ENCODE results near the gene SLC16A10.
"Not testable (repeated sequence)": the region's sequence is repeated elsewhere in the genome, so short reads cannot be mapped to it uniquely, and the experiment has no call there.

The SLC16A10 gene

DNA sequence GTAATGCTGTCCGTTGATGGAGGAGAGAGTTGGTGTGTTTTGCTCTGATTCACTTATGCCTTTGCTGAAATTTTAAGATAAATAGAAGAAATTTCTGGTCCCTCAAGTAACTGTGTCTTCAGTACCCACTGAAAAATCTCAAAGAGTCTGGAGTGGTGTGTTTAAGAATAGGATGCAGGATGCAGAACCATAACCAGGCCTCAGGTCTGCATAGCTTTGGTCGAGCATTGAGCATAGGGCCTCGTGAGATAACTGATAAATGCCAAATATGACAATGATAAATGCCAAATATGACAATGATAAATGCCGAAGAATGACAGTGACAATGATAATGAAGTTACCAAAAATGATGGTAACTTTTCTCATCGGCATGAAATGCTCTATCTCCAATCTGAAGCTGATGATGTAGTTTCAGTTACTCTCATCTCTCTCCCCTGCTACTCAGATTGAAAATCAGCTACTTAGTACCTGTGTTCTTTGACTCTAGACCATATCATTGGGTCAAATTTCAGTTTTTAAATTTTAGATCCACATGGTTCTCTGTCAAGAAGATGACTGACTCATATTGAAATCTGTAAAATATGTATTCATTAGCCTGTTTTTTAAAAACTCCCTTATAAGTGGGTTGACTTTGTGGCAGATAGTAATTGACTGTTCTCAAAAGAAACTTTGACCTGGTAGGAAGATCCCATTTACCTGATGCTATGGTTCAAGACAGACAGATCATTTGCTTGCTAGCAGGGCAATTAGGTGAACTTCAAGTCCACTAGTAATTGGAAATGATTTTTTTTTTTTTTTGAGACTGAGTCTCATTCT, 96.6 kb downstream of the SLC16A10 start:
- TF ChIP-seq, protein P1, sequence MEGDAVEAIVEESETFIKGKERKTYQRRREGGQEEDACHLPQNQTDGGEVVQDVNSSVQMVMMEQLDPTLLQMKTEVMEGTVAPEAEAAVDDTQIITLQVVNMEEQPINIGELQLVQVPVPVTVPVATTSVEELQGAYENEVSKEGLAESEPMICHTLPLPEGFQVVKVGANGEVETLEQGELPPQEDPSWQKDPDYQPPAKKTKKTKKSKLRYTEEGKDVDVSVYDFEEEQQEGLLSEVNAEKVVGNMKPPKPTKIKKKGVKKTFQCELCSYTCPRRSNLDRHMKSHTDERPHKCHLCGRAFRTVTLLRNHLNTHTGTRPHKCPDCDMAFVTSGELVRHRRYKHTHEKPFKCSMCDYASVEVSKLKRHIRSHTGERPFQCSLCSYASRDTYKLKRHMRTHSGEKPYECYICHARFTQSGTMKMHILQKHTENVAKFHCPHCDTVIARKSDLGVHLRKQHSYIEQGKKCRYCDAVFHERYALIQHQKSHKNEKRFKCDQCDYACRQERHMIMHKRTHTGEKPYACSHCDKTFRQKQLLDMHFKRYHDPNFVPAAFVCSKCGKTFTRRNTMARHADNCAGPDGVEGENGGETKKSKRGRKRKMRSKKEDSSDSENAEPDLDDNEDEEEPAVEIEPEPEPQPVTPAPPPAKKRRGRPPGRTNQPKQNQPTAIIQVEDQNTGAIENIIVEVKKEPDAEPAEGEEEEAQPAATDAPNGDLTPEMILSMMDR (IDR thresholded peaks at IDR 0.05; ENCODE audit: low read depth, low read length): no peak
- DNase-seq (ENCODE audit: low read depth in 2 of 2): no peak
- H3K4me3 ChIP-seq (replicated peaks in 1 of 2; ENCODE audit: low read depth in 2 of 2, low read length in 2 of 2): no peak overlapping the region

DNA sequence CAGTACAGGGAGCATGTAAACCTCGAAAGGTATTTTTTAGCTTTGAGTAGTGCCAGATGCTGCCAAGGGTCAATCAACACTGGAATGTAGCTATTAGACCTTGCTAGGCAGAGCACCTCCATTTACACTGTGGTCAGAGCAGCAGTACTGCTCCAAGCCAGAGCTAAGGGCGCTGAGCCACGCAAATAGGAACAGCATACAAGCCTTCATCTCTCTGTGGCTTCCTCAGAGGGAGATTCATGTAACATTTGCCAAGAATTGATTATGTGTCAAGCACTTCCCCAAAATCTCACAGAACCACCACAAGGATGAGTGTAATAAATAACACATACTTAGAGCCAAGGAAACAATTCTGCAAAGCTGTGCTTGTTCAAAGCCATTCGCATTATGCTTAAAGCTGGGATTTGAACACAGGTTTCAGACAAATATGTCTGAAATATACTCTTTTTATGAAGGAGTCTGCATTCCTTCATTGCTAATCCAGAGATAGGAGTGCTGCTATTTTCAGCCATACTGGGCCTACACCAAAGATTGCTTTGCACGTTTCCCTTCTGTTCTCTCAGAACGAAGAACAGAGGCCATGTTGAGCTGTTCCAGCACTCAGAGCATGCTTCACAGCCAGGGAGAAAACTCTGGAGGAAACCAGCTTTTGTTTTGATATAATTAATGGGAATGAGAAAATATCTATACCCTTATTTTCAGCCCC, 97.7 kb downstream of the SLC16A10 start:
- no peak overlapping the region for H3K4me3 ChIP-seq (replicated peaks in 1 of 2; ENCODE audit: low read depth in 2 of 2, low read length in 2 of 2)
- TF ChIP-seq, protein P1 (IDR thresholded peaks at IDR 0.05; ENCODE audit: low read depth, low read length): no peak
- no peak for DNase-seq (ENCODE audit: low read depth in 2 of 2)

DNA sequence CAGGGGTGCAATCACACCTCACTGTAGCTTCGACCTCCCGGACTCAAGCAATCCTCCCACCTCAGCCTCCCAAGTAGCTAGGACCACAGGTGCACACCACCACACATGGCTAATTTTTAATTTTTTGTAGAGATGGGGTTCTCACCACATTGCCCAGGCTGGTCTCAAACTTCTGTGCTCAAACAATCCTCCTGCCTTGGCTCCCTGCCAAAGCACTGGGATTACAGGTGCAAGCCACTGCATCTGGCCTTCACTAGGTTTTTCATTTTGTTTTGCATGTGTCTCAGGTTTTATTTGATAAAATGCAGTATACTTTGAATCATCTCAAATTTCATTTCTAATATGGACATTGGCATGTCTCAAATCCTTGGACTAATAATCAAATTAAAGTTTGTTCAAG, 98.7 kb downstream of the SLC16A10 start:
- no peak for DNase-seq (ENCODE audit: low read depth in 2 of 2)
- TF ChIP-seq, protein P1 (IDR thresholded peaks at IDR 0.05; ENCODE audit: low read depth, low read length): no peak
- no peak overlapping the region for H3K4me3 ChIP-seq (replicated peaks in 1 of 2; ENCODE audit: low read depth in 2 of 2, low read length in 2 of 2)

DNA sequence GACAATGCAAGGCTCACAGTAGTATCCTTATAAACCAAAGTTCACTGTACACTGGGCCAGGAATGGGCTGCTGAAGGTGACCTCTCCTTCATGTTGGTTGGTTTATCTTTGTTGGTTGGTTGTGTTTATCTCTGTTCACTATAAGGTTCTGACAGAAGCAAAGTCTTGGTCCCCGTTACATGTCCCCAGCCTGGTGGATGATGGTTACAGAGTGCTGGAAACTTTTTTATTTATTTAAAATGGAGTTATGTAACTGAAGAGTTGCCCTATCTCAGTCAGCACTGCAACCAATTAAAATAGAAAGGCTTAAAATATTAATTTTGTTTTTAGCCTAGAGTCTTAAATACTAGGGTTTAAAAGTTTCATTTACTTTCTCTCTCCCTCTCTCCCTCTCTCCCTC, 100.6 kb downstream of the SLC16A10 start:
- TF ChIP-seq, protein P1 (IDR thresholded peaks at IDR 0.05; ENCODE audit: low read depth, low read length): no peak
- H3K4me3 ChIP-seq (replicated peaks in 1 of 2; ENCODE audit: low read depth in 2 of 2, low read length in 2 of 2): no peak overlapping the region
- no peak for DNase-seq (ENCODE audit: low read depth in 2 of 2)

DNA sequence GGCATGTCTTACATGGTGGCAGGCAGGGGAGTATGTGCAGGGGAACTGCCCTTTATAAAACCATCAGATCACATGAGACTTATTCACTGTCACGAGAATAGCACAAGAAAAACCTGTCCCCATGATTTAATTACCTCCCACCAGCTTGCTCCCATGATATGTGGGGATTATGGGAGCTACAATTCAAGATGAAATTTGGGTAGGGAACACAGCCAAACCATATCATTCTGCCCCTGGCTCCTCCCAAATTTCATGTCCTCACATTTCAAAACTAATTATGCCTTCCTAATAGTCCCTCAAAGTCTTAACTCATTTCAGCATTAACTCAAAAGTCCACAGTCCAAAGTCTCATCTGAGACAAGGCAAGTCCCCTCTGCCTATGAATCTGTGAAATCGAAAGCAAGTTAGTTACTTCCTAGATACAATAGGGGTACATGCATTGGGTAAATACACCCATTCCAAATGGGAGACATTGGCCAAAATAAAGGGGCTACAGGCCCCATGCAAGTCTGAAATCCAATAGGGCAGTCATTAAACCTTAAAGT, 102.4 kb downstream of the SLC16A10 start:
- not testable (repeated sequence) for DNase-seq (ENCODE audit: low read depth in 2 of 2); H3K4me3 ChIP-seq (replicated peaks in 1 of 2; ENCODE audit: low read depth in 2 of 2, low read length in 2 of 2)

DNA sequence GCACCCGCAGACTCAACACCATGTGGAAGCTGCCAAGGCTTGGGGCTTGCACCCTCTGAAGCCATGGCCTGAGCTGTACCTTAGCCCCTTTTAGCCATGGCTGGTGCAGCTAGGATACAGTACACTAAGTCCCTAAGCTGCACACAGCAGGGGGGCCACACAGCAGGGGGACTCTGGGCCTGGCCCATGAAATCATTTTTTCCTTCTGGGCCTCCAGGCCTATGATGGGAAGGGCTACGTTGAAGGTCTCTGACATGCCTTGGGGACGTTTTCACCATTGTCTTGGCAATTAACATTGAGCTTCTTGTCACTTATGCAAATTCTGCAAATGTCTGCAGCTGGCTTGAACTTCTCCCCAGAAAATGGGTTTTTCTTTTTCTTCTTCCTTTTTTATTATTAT, 103.3 kb downstream of the SLC16A10 start:
- TF ChIP-seq, protein P1 (IDR thresholded peaks at IDR 0.05; ENCODE audit: low read depth, low read length): no peak
- no peak for DNase-seq (ENCODE audit: low read depth in 2 of 2)
- no peak overlapping the region for H3K4me3 ChIP-seq (replicated peaks in 1 of 2; ENCODE audit: low read depth in 2 of 2, low read length in 2 of 2)

DNA sequence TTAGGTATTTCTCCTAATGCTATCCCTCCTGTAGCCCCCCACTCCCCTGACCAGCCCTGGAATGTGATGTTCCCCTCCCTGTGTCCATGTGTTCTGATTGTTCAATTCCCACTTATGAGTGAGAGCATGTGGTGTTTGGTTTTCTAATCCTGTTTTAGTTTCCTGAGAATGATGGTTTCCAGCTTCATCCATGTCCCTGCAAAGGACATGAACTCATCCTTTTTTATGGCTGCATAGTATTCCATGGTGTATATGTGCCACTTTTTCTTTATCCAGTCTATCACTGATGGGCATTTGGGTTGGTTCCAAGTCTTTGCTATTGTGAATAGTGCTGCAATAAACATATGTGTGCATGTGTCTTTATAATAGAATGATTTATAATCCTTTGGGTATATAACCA, 103.8 kb downstream of the SLC16A10 start:
- not testable (repeated sequence) for DNase-seq (ENCODE audit: low read depth in 2 of 2); H3K4me3 ChIP-seq (replicated peaks in 1 of 2; ENCODE audit: low read depth in 2 of 2, low read length in 2 of 2)

Measured in cardiac fibroblast (primary cell).